HepG2 (cell line): ENCODE data around the gene RSBN1. TPM values are rescaled to one million over a fixed set of nuclear protein-coding genes. Genes with fewer than 3 reads are reported as not detected.
A peak's percentile ranks its signal among the peaks of the same experiment; 100 is the strongest.

ENCODE experiments used
- BCL3 ChIP-seq: sonication (generic); formaldehyde crosslinking; IDR thresholded peaks from 2 replicates; pipeline ENCODE4 v1.5.1; 2020; ENCODE audit warnings: mild to moderate bottlenecking, missing genetic modification reagents, moderate library complexity
- CBX5 ChIP-seq: sonication (generic); formaldehyde crosslinking; IDR thresholded peaks from 2 replicates; pipeline ENCODE4 v1.4.0; 2020; ENCODE audit warnings: missing genetic modification reagents, borderline replicate concordance
- CEBPG ChIP-seq: IDR thresholded peaks from 2 replicates; pipeline ENCODE4 v1.6.1; 2016
- EEA1 ChIP-seq: sonication (generic); formaldehyde crosslinking; IDR thresholded peaks from 2 replicates; pipeline ENCODE4 v1.5.1; 2020; ENCODE audit warnings: mild to moderate bottlenecking, missing genetic modification reagents, borderline replicate concordance
- FOXJ3 ChIP-seq: sonication (generic); formaldehyde crosslinking; IDR thresholded peaks from 2 replicates; pipeline ENCODE4 v1.4.0; 2020; ENCODE audit warnings: missing genetic modification reagents, mild to moderate bottlenecking, borderline replicate concordance
- GABPB1 ChIP-seq: IDR thresholded peaks from 2 replicates; pipeline ENCODE4 v1.6.1; 2016; ENCODE audit warnings: mild to moderate bottlenecking, missing genetic modification reagents, moderate library complexity, missing compliant biosample characterization
- NFAT5 ChIP-seq: sonication (generic); formaldehyde crosslinking; IDR thresholded peaks from 2 replicates; pipeline ENCODE4 v1.4.0; 2020; ENCODE audit warnings: missing genetic modification reagents
- RXRA ChIP-seq: sonication (generic); formaldehyde crosslinking; IDR thresholded peaks from 2 replicates; pipeline ENCODE4 v1.5.1; 2020; ENCODE audit warnings: missing genetic modification reagents
- SALL2 ChIP-seq: sonication (generic); formaldehyde crosslinking; IDR thresholded peaks from 2 replicates; pipeline ENCODE4 v1.8.1; 2023; ENCODE audit warnings: mild to moderate bottlenecking, missing genetic modification reagents, inconsistent platforms
- SIN3B ChIP-seq: fragments of 150-350 bp; IDR thresholded peaks from 2 replicates; pipeline ENCODE4 v1.6.1; 2014; ENCODE audit warnings: low read length
- SRSF4 ChIP-seq: fragments of 200-400 bp; formaldehyde crosslinking; IDR thresholded peaks from one replicate; pipeline ENCODE4 v1.6.1; 2018; ENCODE audit warnings: mild to moderate bottlenecking, low read depth, low read length, moderate library complexity; ENCODE audit not compliant: poor library complexity, severe bottlenecking
- ZBTB46 ChIP-seq: sonication (generic); formaldehyde crosslinking; IDR thresholded peaks from 2 replicates; pipeline ENCODE4 v1.4.0; 2020; ENCODE audit warnings: mild to moderate bottlenecking, missing genetic modification reagents, borderline replicate concordance
- ZNF280D ChIP-seq: sonication (generic); formaldehyde crosslinking; IDR thresholded peaks from 2 replicates; pipeline ENCODE4 v1.5.1; 2020; ENCODE audit warnings: mild to moderate bottlenecking, missing genetic modification reagents
- ZNF576 ChIP-seq: sonication (generic); formaldehyde crosslinking; IDR thresholded peaks from 2 replicates; pipeline ENCODE4 v1.4.0; 2020; ENCODE audit warnings: mild to moderate bottlenecking, missing genetic modification reagents
- polyA plus RNA-seq, 8 experiments: library from polyadenylated mRNA; depleted of rRNA in 3 of 8; stranded (reverse) in 7 of 8; unstranded in 1 of 8; fragments of >200 nt; fragmentation: Illumina TruSeq in 4 of 8; extraction: Trizol in 4 of 8; gene quantifications; 2 replicates each; pipeline versions ENCODE4 v1.2.1 to v1.2.3, GENCODE V29; 2011 to 2016; ENCODE audit warnings: low read depth in 4 of 8, missing spikeins in 1 of 8, mixed read lengths in 1 of 8; ENCODE audit not compliant: insufficient read depth in 1 of 8
- total RNA-seq, 5 experiments: library from RNA; depleted of rRNA; stranded (reverse); fragments of >200 nt; fragmentation: Illumina TruSeq; extraction: Trizol; gene quantifications; 2 replicates each; pipeline ENCODE4 v1.2.3, GENCODE V29; 2016; ENCODE audit warnings: low read depth in 1 of 5

Gene RSBN1
- total and polyA plus RNA-seq, 2 of the 13 experiments (the other 11 are each of a cell fraction or from before 2014, with no cell fraction given), result 8.3 to 10.4 TPM

GRCh38 chr1:113811888-113812660 lies at the start of gene RSBN1 (continued):
- TF ChIP-seq NFAT5 (no peak), EEA1 (peak; percentile 45; the same call in 1 of the 2 replicates), SIN3B (peak; percentile 41; the same call in 1 of the 2 replicates), CEBPG (CRISPR knock-in tag) (peak; percentile 43; the same call in 1 of the 2 replicates), FOXJ3 (CRISPR knock-in tag) (no peak; the same call in 1 of the 2 replicates), CBX5 (no peak), ZNF576 (CRISPR knock-in tag) (no peak), RXRA (CRISPR knock-in tag) (no peak), GABPB1 (CRISPR knock-in tag) (peak; percentile 95), ZNF280D (CRISPR knock-in tag) (no peak), ZBTB46 (CRISPR knock-in tag) (no peak), BCL3 (CRISPR knock-in tag) (peak; percentile 74; the same call in 1 of the 2 replicates), SALL2 (no peak), SRSF4 (no peak)
